Measurements from ENCODE around the gene ZSWIM2. TPM values are rescaled to one million over a fixed set of nuclear protein-coding genes. Genes with fewer than 3 reads are reported as not detected.

Gene ZSWIM2
- total and polyA plus RNA-seq, 2 experiments from 2014 or later: not detected

GRCh38 chr2:186868344-186868743, 19.4 kb upstream of the ZSWIM2 start:
- no peak for TF ChIP-seq CTCF (IDR thresholded peaks at IDR 0.05; ENCODE audit: low read depth, low read length)
- DNase-seq (ENCODE audit: low read depth in 1 of 2, low spot score in 1 of 2): peak in 1 of 2 donors; percentile 28
- H3K4me3 ChIP-seq: no peak overlapping the region
- no peaks in the 10 kb centered on the region for H3K4me1 ChIP-seq (ENCODE audit: low read depth)
- H3K36me3 ChIP-seq: no peaks in the 10 kb centered on the region
- H3K9me3 ChIP-seq (ENCODE audit: low read depth): no peaks in the 10 kb centered on the region
- H3K27ac ChIP-seq: no peak overlapping the region
- H3K27me3 ChIP-seq: no peaks in the 10 kb centered on the region

GRCh38 chr2:186862869-186863709, 14.1 kb upstream of the ZSWIM2 start:
- no peak overlapping the region for H3K27ac ChIP-seq
- H3K9me3 ChIP-seq (ENCODE audit: low read depth): no peaks in the 10 kb centered on the region
- peak; percentile 41 to 66 for DNase-seq (ENCODE audit: low read depth in 1 of 2, low spot score in 1 of 2)

GRCh38 chr2:186855216-186855615, 6.2 kb upstream of the ZSWIM2 start:
- Histone ChIP-seq H3K36me3 (no peaks in the 10 kb centered on the region), H3K9me3 (ENCODE audit: low read depth) (no peaks in the 10 kb centered on the region), H3K4me3 (no peak overlapping the region), H3K27ac (no peak overlapping the region), H3K27me3 (no peaks in the 10 kb centered on the region), H3K4me1 (ENCODE audit: low read depth) (no peaks in the 10 kb centered on the region)
- DNase-seq (ENCODE audit: low read depth in 1 of 2, low spot score in 1 of 2): no peak
- TF ChIP-seq CTCF (IDR thresholded peaks at IDR 0.05; ENCODE audit: low read depth, low read length): no peak

More at GRCh38 chr2:186862869-186863709, 14.1 kb upstream of the ZSWIM2 start:
- H3K4me3 ChIP-seq: no peak overlapping the region
- no peaks in the 10 kb centered on the region for H3K36me3 ChIP-seq
- TF ChIP-seq CTCF (IDR thresholded peaks at IDR 0.05; ENCODE audit: low read depth, low read length): peak; percentile 65
- no peaks in the 10 kb centered on the region for H3K27me3 ChIP-seq
- no peaks in the 10 kb centered on the region for H3K4me1 ChIP-seq (ENCODE audit: low read depth)

GRCh38 chr2:186853951-186854350, 5.0 kb upstream of the ZSWIM2 start:
- DNase-seq (ENCODE audit: low read depth in 1 of 2, low spot score in 1 of 2): peak in 1 of 2 donors; percentile 21
- no peak overlapping the region for H3K27ac ChIP-seq
- H3K4me3 ChIP-seq: no peak overlapping the region
- no peak for TF ChIP-seq CTCF (IDR thresholded peaks at IDR 0.05; ENCODE audit: low read depth, low read length)
- H3K36me3 ChIP-seq: no peaks in the 10 kb centered on the region
- H3K27me3 ChIP-seq: no peaks in the 10 kb centered on the region
- H3K9me3 ChIP-seq (ENCODE audit: low read depth): no peaks in the 10 kb centered on the region
- H3K4me1 ChIP-seq (ENCODE audit: low read depth): no peaks in the 10 kb centered on the region

- no peak for TF ChIP-seq CTCF (IDR thresholded peaks at IDR 0.05; ENCODE audit: low read depth, low read length)
- DNase-seq (ENCODE audit: low read depth in 1 of 2, low spot score in 1 of 2): no peak
- Histone ChIP-seq H3K27me3 (no peaks in the 10 kb centered on the region), H3K27ac (no peak overlapping the region), H3K36me3 (no peaks in the 10 kb centered on the region), H3K4me1 (ENCODE audit: low read depth) (peaks cover 4% of the 10 kb centered on the region), H3K4me3 (no peak overlapping the region), H3K9me3 (ENCODE audit: low read depth) (no peaks in the 10 kb centered on the region)
These were observed 3.5 kb upstream of the ZSWIM2 start for GRCh38 chr2:186852508-186852907.
